ENCODE data around the gene SYTL3.

GRCh38 chr6:158743033-158743651 lies 93.3 kb downstream of the SYTL3 start:
- no peak for TF ChIP-seq CTCF (IDR thresholded peaks at IDR 0.05 in 8 of 11, conservative IDR thresholded peaks at IDR 0.05 in 3 of 11)
- TF ChIP-seq POLR2AphosphoS5 (IDR thresholded peaks at IDR 0.05) = no peak
- no peak for TF ChIP-seq POLR2A (IDR thresholded peaks at IDR 0.05)

Measured in spleen (tissue), 7 donors.